Measurements from ENCODE around the gene TTC39C.

The TTC39C gene

GRCh38 chr18:24014062-24014985 lies at the start of gene TTC39C:
Gene TTC39C (plus strand): TSS chr18:24014754. CDS start chr18:24014872, 118 bp downstream.
- peak within 1 kb of the TSS; percentile 81 for H3K4me3 ChIP-seq (ENCODE audit: low read length)
- peak; percentile 75 for DNase-seq (ENCODE audit: low read depth)

GRCh38 chr18:23966909-23967308 lies 47.6 kb upstream of the TTC39C start:
- no peak overlapping the region for H3K4me3 ChIP-seq (ENCODE audit: low read length)
- TF ChIP-seq CTCF (conservative IDR thresholded peaks at IDR 0.05; ENCODE audit: low read length), result no peak
- DNase-seq (ENCODE audit: low read depth), result no peak

More at GRCh38 chr18:24014062-24014985, at the start of gene TTC39C:
- no peak for TF ChIP-seq CTCF (conservative IDR thresholded peaks at IDR 0.05; ENCODE audit: low read length)

- H3K4me3 ChIP-seq (ENCODE audit: low read length), result no peak overlapping the region
- TF ChIP-seq CTCF (conservative IDR thresholded peaks at IDR 0.05; ENCODE audit: low read length), result no peak
- DNase-seq (ENCODE audit: low read depth), result no peak
These were observed 47.0 kb upstream of the TTC39C start for GRCh38 chr18:23967321-23968089.

- no peak overlapping the region for H3K4me3 ChIP-seq (ENCODE audit: low read length)
- no peak for DNase-seq (ENCODE audit: low read depth)
- TF ChIP-seq CTCF (conservative IDR thresholded peaks at IDR 0.05; ENCODE audit: low read length), result no peak
These were observed 45.6 kb upstream of the TTC39C start for GRCh38 chr18:23968638-23969604.

GRCh38 chr18:23969664-23970063 lies 44.9 kb upstream of the TTC39C start:
- no peak for DNase-seq (ENCODE audit: low read depth)
- TF ChIP-seq CTCF (conservative IDR thresholded peaks at IDR 0.05; ENCODE audit: low read length), result no peak
- H3K4me3 ChIP-seq (ENCODE audit: low read length), result no peak overlapping the region

All from AG10803 (cell line).